ENCODE data around the gene KLK2. TPM values are rescaled to one million over a fixed set of nuclear protein-coding genes. Genes with fewer than 3 reads are reported as not detected.
A peak's percentile ranks its signal among the peaks of the same experiment; 100 is the strongest.

Gene KLK2
- total RNA-seq, 1 donor from 2014 or later, result 0.53 TPM

GRCh38 chr19:50924586-50924985 is 51.3 kb downstream of the KLK2 start:
- Histone ChIP-seq H3K4me3 (ENCODE audit: low read depth, low read length) (no peak overlapping the region), H3K27me3 (ENCODE audit: control insufficient read depth, insufficient read depth, low read length) (peaks cover 5% of the 10 kb centered on the region), H3K36me3 (ENCODE audit: control insufficient read depth, insufficient read depth, low read length) (no peaks in the 10 kb centered on the region)
- TF ChIP-seq, protein P1, sequence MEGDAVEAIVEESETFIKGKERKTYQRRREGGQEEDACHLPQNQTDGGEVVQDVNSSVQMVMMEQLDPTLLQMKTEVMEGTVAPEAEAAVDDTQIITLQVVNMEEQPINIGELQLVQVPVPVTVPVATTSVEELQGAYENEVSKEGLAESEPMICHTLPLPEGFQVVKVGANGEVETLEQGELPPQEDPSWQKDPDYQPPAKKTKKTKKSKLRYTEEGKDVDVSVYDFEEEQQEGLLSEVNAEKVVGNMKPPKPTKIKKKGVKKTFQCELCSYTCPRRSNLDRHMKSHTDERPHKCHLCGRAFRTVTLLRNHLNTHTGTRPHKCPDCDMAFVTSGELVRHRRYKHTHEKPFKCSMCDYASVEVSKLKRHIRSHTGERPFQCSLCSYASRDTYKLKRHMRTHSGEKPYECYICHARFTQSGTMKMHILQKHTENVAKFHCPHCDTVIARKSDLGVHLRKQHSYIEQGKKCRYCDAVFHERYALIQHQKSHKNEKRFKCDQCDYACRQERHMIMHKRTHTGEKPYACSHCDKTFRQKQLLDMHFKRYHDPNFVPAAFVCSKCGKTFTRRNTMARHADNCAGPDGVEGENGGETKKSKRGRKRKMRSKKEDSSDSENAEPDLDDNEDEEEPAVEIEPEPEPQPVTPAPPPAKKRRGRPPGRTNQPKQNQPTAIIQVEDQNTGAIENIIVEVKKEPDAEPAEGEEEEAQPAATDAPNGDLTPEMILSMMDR (IDR thresholded peaks at IDR 0.05; ENCODE audit: insufficient read depth, low read length, severe bottlenecking), result no peak
- DNase-seq (ENCODE audit: low read depth), result peak; percentile 81
- no peak for FAIRE-seq

DNA sequence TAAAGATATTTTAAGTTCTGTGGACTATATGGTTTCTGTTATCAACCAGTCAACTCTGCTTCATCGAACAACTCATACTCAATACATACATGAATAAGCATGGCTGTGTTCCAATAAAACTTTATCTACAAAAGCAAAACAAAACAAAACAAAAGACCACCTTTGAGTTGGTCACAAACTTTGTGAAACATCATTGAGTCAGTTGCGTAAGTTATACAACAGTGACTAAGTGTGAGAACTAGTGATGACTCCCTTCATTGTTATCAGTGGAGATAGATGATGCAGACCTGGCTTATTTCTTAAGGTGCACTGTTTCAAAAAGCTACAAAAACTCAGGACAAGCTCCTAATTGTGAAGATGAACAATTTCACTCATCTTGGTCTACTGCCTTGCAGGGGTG is 52.5 kb downstream of the KLK2 start:
- FAIRE-seq (no peak), DNase-seq (ENCODE audit: low read depth) (peak; percentile 90)
- H3K36me3 ChIP-seq (ENCODE audit: control insufficient read depth, insufficient read depth, low read length), result no peaks in the 10 kb centered on the region
- peaks cover 5% of the 10 kb centered on the region for H3K27me3 ChIP-seq (ENCODE audit: control insufficient read depth, insufficient read depth, low read length)
- TF ChIP-seq, protein P1 (IDR thresholded peaks at IDR 0.05; ENCODE audit: insufficient read depth, low read length, severe bottlenecking), result no peak
- H3K4me3 ChIP-seq (ENCODE audit: low read depth, low read length), result no peak overlapping the region

- DNase-seq (ENCODE audit: low read depth), result no peak
- no peak overlapping the region for H3K4me3 ChIP-seq (ENCODE audit: low read depth, low read length)
- no peak for FAIRE-seq
- H3K36me3 ChIP-seq (ENCODE audit: control insufficient read depth, insufficient read depth, low read length), result no peaks in the 10 kb centered on the region
- peaks cover 5% of the 10 kb centered on the region for H3K27me3 ChIP-seq (ENCODE audit: control insufficient read depth, insufficient read depth, low read length)
- TF ChIP-seq, protein P1 (IDR thresholded peaks at IDR 0.05; ENCODE audit: insufficient read depth, low read length, severe bottlenecking), result no peak
These were observed 52.9 kb downstream of the KLK2 start for GRCh38 chr19:50926144-50926543.

- no peak overlapping the region for H3K4me3 ChIP-seq (ENCODE audit: low read depth, low read length)
- TF ChIP-seq, protein P1 (IDR thresholded peaks at IDR 0.05; ENCODE audit: insufficient read depth, low read length, severe bottlenecking), result no peak
- no peaks in the 10 kb centered on the region for H3K36me3 ChIP-seq (ENCODE audit: control insufficient read depth, insufficient read depth, low read length)
- H3K27me3 ChIP-seq (ENCODE audit: control insufficient read depth, insufficient read depth, low read length), result peaks cover 3% of the 10 kb centered on the region
- DNase-seq (ENCODE audit: low read depth) (no peak), FAIRE-seq (no peak)
These were observed 55.6 kb downstream of the KLK2 start for GRCh38 chr19:50928831-50929230.

Other genes starting within 250 kb of the KLK2 start
- gene SYT3, start 233.6 kb upstream of the KLK2 start, total RNA-seq, result not detected in 2 replicates
- gene C19orf81, start 224.0 kb upstream of the KLK2 start, total RNA-seq, result not detected in 2 replicates
- gene SHANK1, start 153.6 kb upstream of the KLK2 start, total RNA-seq, result under 0.01 TPM in 1 of 2 replicates, not detected in the other
- gene CLEC11A, start 150.1 kb upstream of the KLK2 start, total RNA-seq, result 0.26 TPM in 2 replicates
- gene GPR32, start 103.0 kb upstream of the KLK2 start, total RNA-seq, result not detected in 2 replicates
- not detected in 2 replicates for gene ACP4, start 83.0 kb upstream of the KLK2 start, total RNA-seq
- not detected in 2 replicates for gene KLK1, start 49.7 kb upstream of the KLK2 start, total RNA-seq
- not detected in 2 replicates for gene KLK15, start 39.9 kb upstream of the KLK2 start, total RNA-seq
- gene KLK3, start 18.5 kb upstream of the KLK2 start, total RNA-seq, result not detected in 2 replicates
- gene KLK4, start 38.0 kb downstream of the KLK2 start, total RNA-seq, result not detected in 2 replicates
- 3.4 and 12.0 TPM in 2 replicates for gene KLK5, start 79.6 kb downstream of the KLK2 start, total RNA-seq
- 0.26 TPM in 2 replicates for gene KLK6, start 96.2 kb downstream of the KLK2 start, total RNA-seq
- 3.9 and 20.0 TPM in 2 replicates for gene KLK7, start 110.5 kb downstream of the KLK2 start, total RNA-seq
- gene KLK8, start 128.2 kb downstream of the KLK2 start, total RNA-seq, result 7.6 and 91.1 TPM in 2 replicates
- gene KLK10, start 146.3 kb downstream of the KLK2 start, total RNA-seq, result 6.6 and 28.0 TPM in 2 replicates
- 1.6 and 52.0 TPM in 2 replicates for gene KLK11, start 153.2 kb downstream of the KLK2 start, total RNA-seq
- 26.1 TPM in 1 of 2 replicates, not detected in the other for gene KLK12, start 161.6 kb downstream of the KLK2 start, total RNA-seq
- gene KLK13, start 191.7 kb downstream of the KLK2 start, total RNA-seq, result 0.26 and 0.51 TPM in 2 replicates
- not detected in 2 replicates for gene KLK14, start 209.4 kb downstream of the KLK2 start, total RNA-seq
- 7.3 and 7.6 TPM in 2 replicates for gene CTU1, start 235.0 kb downstream of the KLK2 start, total RNA-seq

Measured in bronchial epithelial cell (primary cell).